SK-N-SH (cell line): ENCODE results near the gene ASPSCR1.

Experiments used
- CHD2 ChIP-seq: fragments of 150-350 bp; IDR thresholded peaks from 2 replicates; pipeline ENCODE4 v1.6.1; 2018; ENCODE audit warnings: low read length; ENCODE audit not compliant: partially characterized antibody
- CTCF ChIP-seq: fragments of 200-600 bp; sonication (generic); IDR thresholded peaks from 2 replicates; pipeline ENCODE4 v1.6.1; 2017; ENCODE audit warnings: antibody characterized with exemption, mild to moderate bottlenecking, moderate library complexity
- ELF1 ChIP-seq: IDR thresholded peaks from 2 replicates; pipeline ENCODE4 v1.4.0; 2012
- EP300 ChIP-seq, 2 experiments: IDR thresholded peaks; 2 replicates each; pipeline versions ENCODE4 v1.4.0 to v1.6.1; 2012; ENCODE audit warnings: borderline replicate concordance in 1 of 2, low read depth in 1 of 2, low read length in 1 of 2
- FOXJ3 ChIP-seq: sonication (generic); formaldehyde crosslinking; IDR thresholded peaks from 2 replicates; pipeline ENCODE4 v1.5.1; 2020; ENCODE audit warnings: mild to moderate bottlenecking, missing genetic modification reagents
- POLR2AphosphoS5 ChIP-seq: IDR thresholded peaks from 2 replicates; pipeline ENCODE4 v1.6.1; 2012; ENCODE audit warnings: low read depth, low read length
- REST ChIP-seq: IDR thresholded peaks from 2 replicates; pipeline ENCODE4 v1.6.1; 2012; ENCODE audit warnings: mild to moderate bottlenecking, low read depth, low read length, moderate library complexity
- TAF1 ChIP-seq: IDR thresholded peaks from 2 replicates; pipeline ENCODE4 v1.6.1; 2012; ENCODE audit warnings: low read depth, mild to moderate bottlenecking, low read length, moderate library complexity, borderline replicate concordance
- TEAD4 ChIP-seq: IDR thresholded peaks from 2 replicates; pipeline ENCODE4 v1.4.0; 2012; ENCODE audit warnings: mild to moderate bottlenecking, borderline replicate concordance; ENCODE audit not compliant: insufficient read depth
- YY1 ChIP-seq: IDR thresholded peaks from 2 replicates; pipeline ENCODE4 v1.4.0; 2012; ENCODE audit warnings: low read depth, mild to moderate bottlenecking

GRCh38 chr17:82058855-82059249 lies 81.4 kb downstream of the ASPSCR1 start:
- TF ChIP-seq POLR2AphosphoS5 (peak; percentile 22), CTCF (no peak), CHD2 (no peak), TEAD4 (no peak), REST (no peak), FOXJ3 (no peak), ELF1 (no peak), YY1 (no peak), TAF1 (no peak), EP300 (IDR thresholded peaks at IDR 0.05; ENCODE audit: borderline replicate concordance in 1 of 2, low read depth in 1 of 2, low read length in 1 of 2) (no peak)
